ENCODE results near the gene PHF21B. TPM values are rescaled to one million over a fixed set of nuclear protein-coding genes. Genes with fewer than 3 reads are reported as not detected.
A peak's percentile ranks its signal among the peaks of the same experiment; 100 is the strongest.

Gene PHF21B
- total and polyA plus RNA-seq, 2 of the 8 experiments (the other 6 are each of a cell fraction or from before 2014, with no cell fraction given), result 19.3 to 68.1 TPM

DNA sequence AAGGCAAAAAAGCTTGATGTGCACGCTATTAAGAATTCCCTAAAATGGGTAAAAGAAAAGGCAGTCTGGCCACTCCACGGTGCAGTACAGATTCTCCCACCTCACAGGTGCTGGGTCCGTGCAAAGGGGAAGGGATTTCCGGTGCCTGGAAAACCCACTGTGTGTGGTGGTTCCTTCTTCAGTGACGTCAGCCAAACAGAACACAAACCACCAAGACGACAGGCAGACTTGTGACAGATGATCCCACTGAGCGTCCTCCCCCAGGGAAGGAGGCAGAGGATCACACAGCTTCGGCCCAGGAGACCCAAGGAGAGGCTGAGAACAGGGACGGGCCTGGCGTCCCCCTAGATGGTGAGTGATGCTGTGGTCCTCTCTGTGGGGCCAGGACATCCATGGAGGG lies 18.6 kb downstream of the PHF21B start:
- Histone ChIP-seq H3K56ac (replicated peaks; ENCODE audit: insufficient read length, low read depth, low read length) (no peak overlapping the region), H3K79me1 (ENCODE audit: low read depth, low read length) (peaks cover 57% of the 10 kb centered on the region), H4K20me1 (replicated peaks in 1 of 2; ENCODE audit: control insufficient read depth in 1 of 2, insufficient read depth in 2 of 2, low read length in 2 of 2) (peaks cover 52 to 59% of the 10 kb centered on the region in 2 experiments), H3K79me2 (ENCODE audit: control insufficient read depth in 1 of 2, insufficient read depth in 2 of 2, low read length in 2 of 2) (peaks cover 42 to 99% of the 10 kb centered on the region in 2 experiments), H3K23ac (ENCODE audit: insufficient read length) (no peak overlapping the region), H3K23me2 (ENCODE audit: low read depth, low read length) (no peaks in the 10 kb centered on the region; the same call in 1 of the 2 replicates), H4K5ac (ENCODE audit: insufficient read length, low read depth, low read length) (no peak overlapping the region), H3K4ac (replicated peaks; ENCODE audit: insufficient read length, low read depth, low read length) (no peak overlapping the region), H2BK15ac (ENCODE audit: low read length) (no peak overlapping the region), H4K91ac (replicated peaks; ENCODE audit: insufficient read length, low read length) (no peak overlapping the region), H3K4me1 (replicated peaks in 1 of 4; ENCODE audit: control insufficient read depth in 3 of 4, insufficient read depth in 4 of 4, low read length in 3 of 4) (peaks cover 0 to 9% (median under 1%) of the 10 kb centered on the region in 4 experiments; a peak in 3 of 7 replicates), H3K27me3 (replicated peaks in 1 of 4; ENCODE audit: control insufficient read depth in 3 of 4, extremely low read depth in 1 of 4, insufficient read depth in 3 of 4, low read length in 3 of 4) (no peaks in the 10 kb centered on the region), H4K8ac (ENCODE audit: extremely low read depth, insufficient read depth, low read length) (no peak overlapping the region), H2BK120ac (replicated peaks; ENCODE audit: low read depth, low read length) (no peak overlapping the region), H2BK12ac (ENCODE audit: low read depth, low read length) (no peak overlapping the region), H3K14ac (ENCODE audit: insufficient read length) (no peak overlapping the region), H3K4me2 (ENCODE audit: insufficient read depth in 1 of 2, low read depth in 2 of 2, low read length in 2 of 2) (no peak overlapping the region), H2BK5ac (ENCODE audit: low read depth, low read length) (0 out of 2 replicates have a peak overlapping the region, but pooled peaks have one; percentile 3), H2BK20ac (ENCODE audit: low read length) (no peak overlapping the region), H3K27ac (ENCODE audit: low read depth, low read length) (no peak overlapping the region), H3K9ac (replicated peaks in 1 of 4; ENCODE audit: extremely low read depth in 1 of 4, low read depth in 3 of 4, low read length in 3 of 4) (no peak overlapping the region), H2AFZ (ENCODE audit: low read length) (no peak overlapping the region), H3K18ac (ENCODE audit: extremely low read depth, low read length) (no peak overlapping the region), H2AK5ac (ENCODE audit: low read depth, low read length) (no peak overlapping the region), H3K4me3 (ENCODE audit: extremely low read depth in 1 of 4, insufficient read depth in 2 of 4, low read depth in 3 of 4, low read length in 4 of 4) (no peak overlapping the region), H3K36me3 (ENCODE audit: control insufficient read depth in 2 of 4, insufficient read depth in 4 of 4, low read length in 3 of 4) (peaks cover 0 to 58% (median 26%) of the 10 kb centered on the region in 4 experiments; a peak in 5 of 8 replicates), H3K9me3 (ENCODE audit: insufficient read depth in 2 of 2, low read depth in 1 of 2, low read length in 1 of 2) (0 out of 4 replicates have a peak, but pooled peaks cover 0 to under 1% of the 10 kb centered on the region in 2 experiments)
- FAIRE-seq (no peak), DNase-seq (ENCODE audit: low read depth in 1 of 2, low spot score in 2 of 2) (no peak)
- 83% methylated on average over 10 of the region's 10 CpGs; no CpG with 5 or more reads in 1 of the 2 experiments for WGBS, 2 experiments (ENCODE audit: extremely low coverage in 1 of 2, insufficient coverage in 1 of 2, insufficient read length in 1 of 2, insufficient replicate concordance in 2 of 2, low coverage in 1 of 2, low lambda C conversion rate in 2 of 2, missing lambda C conversion rate in 1 of 2)
- ChIA-PET POLR2A (ENCODE audit: partially characterized antibody) (interaction anchor here (2.9 to 11.3 kb wide), 3 partner anchors 10 to 15 kb away, joined by 15 to 224 read pairs (median 208); partner anchors contain the start of gene PHF21B), CTCF (ENCODE audit: partially characterized antibody) (interaction anchor here (0.7 to 1.4 kb wide), 3 partner anchors 13 to 91 kb away, joined by 3 to 4 read pairs (median 3); no protein-coding TSS in a partner anchor)
- TF ChIP-seq RBBP5 (IDR thresholded peaks at IDR 0.05; ENCODE audit: borderline replicate concordance, low read depth, low read length), result no peak
- TF ChIP-seq BCL11A (IDR thresholded peaks at IDR 0.05; ENCODE audit: low read depth in 2 of 2, low read length in 2 of 2), result no peak
- TF ChIP-seq GABPA (IDR thresholded peaks at IDR 0.05; ENCODE audit: borderline replicate concordance, insufficient read depth, low read length), result no peak
- TF ChIP-seq FOSL1 (IDR thresholded peaks at IDR 0.05; ENCODE audit: insufficient read depth, low read depth, low read length), result no peak
- no peak for TF ChIP-seq BRCA1 (IDR thresholded peaks at IDR 0.05; ENCODE audit: low read depth, low read length)
- no peak for TF ChIP-seq CHD1 (IDR thresholded peaks at IDR 0.05; ENCODE audit: low read depth, low read length)
- TF ChIP-seq NANOG (IDR thresholded peaks at IDR 0.05; ENCODE audit: insufficient read depth, low read depth, low read length, poor library complexity, severe bottlenecking), result no peak
- TF ChIP-seq GTF2F1 (IDR thresholded peaks at IDR 0.05; ENCODE audit: borderline replicate concordance, low read depth, low read length), result no peak
- no peak for TF ChIP-seq EZH2 (IDR thresholded peaks at IDR 0.05; ENCODE audit: low read depth, low read length, severe bottlenecking)
- no peak for TF ChIP-seq SUZ12 (IDR thresholded peaks at IDR 0.05; ENCODE audit: low read length)
- TF ChIP-seq SP2 (IDR thresholded peaks at IDR 0.05; ENCODE audit: low read length), result no peak
- no peak for TF ChIP-seq JUN (IDR thresholded peaks at IDR 0.05; ENCODE audit: low read depth, low read length)
- no peak for TF ChIP-seq NRF1 (IDR thresholded peaks at IDR 0.05; ENCODE audit: low read depth, low read length)
- TF ChIP-seq POLR2A (IDR thresholded peaks at IDR 0.05; ENCODE audit: control extremely low read depth in 1 of 2, low read depth in 2 of 2, low read length in 2 of 2), result no peak

Data from H1 (cell line).